SW480 (cell line): ENCODE data around the gene TMIGD1.

ENCODE experiments used
- DNase-seq: peaks from one replicate; pipeline ENCODE4 v3.0.0-alpha.2; 2016; ENCODE audit warnings: low spot score

The TMIGD1 gene

DNA sequence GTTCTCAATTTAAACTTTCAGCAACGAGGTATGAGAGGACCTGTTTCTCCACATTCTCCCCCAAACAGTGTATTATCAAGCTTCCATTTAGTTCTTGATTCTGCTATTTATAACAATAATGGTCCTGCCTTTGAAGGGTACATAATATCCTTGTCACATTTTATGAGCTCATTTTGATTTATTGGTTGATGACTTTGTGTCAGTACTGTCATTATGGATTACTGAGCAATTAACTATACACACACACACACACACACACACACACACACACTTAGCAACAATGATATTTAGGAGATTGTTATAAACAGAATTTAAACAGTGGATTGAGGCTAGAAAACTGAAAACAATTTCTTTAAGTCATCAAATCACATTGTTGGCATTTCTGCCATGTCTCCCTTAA is 7.0 kb downstream of the TMIGD1 start:
- no peak for DNase-seq

DNA sequence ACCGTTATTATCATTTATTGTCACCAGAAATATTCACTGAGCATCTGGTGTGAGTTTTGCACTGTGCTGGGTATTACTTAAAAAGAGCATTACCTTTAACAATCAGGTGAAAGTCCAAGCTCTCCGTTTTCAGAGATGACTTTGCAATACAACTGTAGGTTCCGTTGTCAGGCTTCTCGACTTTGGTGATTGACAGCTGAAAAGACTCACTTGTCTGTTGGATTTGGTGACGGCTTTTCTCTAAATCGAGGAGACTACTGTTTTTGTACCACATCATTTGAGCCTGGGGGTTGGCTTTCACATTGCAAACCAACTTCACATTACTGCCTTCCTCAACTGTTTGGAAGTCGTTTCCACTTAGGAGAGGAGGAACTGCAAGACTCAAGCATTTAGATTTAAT is 9.1 kb downstream of the TMIGD1 start:
- DNase-seq, result no peak

DNA sequence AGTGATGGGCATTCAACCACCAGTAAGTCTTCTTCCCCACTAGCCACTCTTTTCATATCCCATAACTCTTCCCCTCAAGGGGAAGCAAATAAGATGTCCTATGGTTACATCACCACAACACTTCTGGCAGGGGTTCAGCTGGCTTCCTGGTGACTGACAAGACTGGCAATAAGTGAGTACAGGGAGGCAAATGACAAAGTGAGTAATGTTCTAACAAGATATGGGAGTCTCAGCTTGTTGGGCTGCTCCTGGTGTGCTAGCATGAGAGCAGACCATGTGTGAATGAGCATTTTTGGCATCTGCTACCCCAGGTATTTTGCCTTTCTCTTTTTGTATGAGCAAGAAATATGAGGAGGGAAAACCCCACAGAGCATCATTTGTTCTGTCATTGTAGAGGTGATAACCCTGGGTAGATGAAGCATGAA is 9.9 kb downstream of the TMIGD1 start:
- peak; percentile 51 for DNase-seq

DNA sequence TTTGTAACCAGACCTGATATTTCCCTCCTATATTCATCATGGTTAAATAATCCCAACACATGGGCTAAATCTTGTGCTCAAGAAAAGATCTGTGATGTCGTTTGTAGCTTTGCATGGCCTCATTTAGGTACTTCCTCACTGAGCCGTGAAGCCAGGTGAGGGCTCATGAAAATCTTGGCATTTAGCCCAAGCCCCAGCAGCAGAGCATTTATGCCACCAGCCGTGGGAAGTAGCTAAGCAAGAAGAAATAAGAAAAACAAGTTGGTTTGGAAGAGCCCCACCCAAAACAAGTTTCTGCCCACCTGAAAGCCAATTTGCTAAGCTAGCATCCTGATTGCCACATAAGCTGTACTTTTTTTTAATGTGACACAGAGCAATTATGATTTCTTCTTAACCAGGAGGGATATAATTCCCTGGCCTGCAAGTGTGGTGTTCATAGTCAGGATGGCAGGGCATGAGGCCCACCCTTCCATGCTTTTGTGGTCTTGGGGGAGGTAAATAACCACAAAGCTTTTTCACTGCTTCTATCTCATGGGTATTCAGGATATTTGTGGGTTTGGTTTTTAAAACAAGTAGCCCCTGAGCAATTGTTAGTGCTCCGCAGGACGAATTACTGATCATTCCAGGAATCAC is 10.5 kb downstream of the TMIGD1 start:
- no peak for DNase-seq

DNA sequence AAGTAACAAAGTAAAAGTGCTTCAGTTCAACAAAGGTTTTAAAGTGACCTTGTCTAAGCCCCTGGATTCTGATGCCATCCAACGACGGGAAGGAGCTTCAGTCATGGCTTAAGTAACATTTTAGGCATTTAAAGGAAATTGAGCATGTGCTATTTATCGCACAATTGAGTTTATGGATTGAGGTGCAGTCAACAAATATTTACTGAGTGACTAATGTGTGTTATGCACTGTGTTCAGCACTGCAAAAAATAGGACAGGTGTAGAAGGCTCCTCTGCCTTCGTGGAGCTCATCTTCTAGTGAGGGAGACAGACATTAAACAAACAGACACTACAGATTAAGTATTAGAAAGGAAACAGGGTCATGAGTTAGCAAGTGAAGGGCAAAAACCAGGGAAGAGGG is 12.5 kb downstream of the TMIGD1 start:
- DNase-seq, result no peak

DNA sequence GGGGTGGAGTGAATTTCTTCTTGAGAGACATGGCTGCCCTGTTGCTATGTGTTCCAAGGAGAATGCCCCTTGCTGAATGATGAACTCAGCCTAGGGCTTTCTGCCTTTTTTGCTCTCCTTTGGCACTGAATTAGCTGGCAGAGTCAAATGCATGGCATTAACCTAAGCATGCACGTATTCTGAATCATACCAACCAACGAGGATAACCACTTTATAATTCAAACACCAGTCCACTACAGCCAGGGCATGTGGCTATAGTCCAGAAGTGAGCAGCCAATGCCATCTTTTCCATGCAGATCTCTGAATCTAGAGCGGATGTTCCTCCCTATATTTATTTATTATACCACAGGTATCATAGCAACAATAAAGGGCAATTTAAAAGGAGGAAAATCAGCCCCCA is 15.7 kb downstream of the TMIGD1 start:
- DNase-seq, result no peak

DNA sequence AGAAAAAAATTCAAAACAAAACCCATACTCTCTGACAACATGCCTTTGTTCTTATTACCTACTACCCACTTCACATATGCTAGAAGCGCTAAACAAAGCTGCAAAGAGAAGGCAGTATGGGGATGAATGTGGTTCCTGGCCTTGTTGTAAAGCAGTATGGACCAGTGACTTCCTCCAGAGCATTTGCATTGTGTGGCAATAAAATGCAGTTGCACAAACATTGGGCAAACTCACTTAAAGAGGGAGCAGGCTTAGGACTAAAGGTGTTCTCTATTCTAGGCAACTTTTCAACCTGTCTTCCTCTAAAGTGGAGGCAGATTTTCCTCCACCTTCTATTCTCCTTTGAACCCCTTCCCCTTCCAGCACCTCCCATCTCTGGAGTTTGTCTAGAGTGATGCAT is 17.1 kb downstream of the TMIGD1 start:
- DNase-seq, result no peak

DNA sequence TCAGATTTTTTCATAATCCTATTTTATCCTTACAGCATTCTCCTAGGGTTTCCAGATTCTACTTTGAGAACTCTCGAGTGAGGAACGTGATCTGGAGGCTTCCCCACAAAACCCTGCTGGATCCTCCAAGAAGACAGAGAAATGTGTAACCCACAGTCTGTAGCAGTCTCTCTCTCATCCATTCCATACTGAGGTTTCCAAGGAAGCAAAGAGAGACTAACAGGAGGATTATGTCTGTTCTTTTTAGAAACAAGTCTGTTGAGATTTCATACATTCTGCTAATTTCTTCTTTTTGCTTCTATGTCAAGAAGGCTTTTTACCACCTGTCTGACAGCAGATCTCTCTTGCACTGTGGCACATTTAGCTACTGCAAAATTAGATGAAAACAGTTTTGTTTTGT is 18.8 kb downstream of the TMIGD1 start:
- DNase-seq, result no peak

DNA sequence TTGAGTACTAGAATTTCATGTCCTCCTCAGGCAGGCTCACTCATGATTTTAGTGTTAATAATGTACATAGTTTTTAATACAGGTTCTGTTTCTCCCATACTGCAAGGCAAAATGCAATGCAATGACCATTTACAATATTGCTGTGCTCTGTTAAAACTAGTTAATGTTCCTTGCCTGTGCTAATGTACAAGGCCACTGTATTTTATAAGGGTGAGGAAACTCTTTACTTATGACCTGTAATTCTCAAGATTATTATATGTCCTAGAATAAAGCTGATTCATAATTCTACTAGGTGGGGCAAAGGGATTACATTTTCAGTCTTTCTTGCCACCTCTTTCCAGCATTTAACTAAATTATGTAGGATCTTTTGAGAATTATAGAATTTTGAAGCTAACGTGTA is 19.4 kb downstream of the TMIGD1 start:
- no peak for DNase-seq

DNA sequence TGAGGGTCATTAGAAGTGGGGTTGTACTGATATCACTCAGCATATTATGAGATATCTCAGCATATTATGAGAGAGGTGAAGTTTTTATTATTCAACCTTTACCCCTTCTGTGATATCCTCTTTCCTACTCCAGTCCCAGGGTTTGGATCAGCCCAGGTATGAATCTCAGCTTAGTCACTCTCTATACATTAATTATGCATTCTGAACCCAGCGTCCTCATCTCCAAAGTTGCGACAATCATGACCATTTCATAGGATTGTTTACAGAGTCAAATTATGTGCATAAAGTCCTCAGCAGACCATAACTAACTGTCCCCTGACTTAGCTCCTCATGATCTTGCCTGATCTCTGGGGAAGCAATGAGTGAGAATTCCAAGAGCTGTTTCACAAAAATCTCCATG is 21.6 kb downstream of the TMIGD1 start:
- no peak for DNase-seq

DNA sequence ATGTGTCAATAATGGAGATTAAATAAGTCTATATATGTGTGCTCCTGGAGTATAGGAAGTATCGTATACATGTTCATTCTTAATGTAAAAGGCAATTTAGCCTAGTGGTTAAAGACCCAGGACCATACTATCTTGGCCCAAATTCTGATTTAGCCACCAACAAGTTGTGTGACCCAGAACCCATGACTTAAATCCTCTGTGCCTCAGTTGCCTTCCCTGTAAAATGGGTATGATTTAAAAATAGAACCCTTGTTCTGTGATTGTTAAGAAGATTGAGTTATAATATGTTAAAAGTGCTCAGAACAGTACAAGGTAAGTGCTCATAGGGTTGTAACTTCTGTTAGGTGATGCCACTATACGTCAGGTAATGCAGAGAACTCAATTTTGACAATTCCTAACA is 23.3 kb downstream of the TMIGD1 start:
- DNase-seq, result no peak

DNA sequence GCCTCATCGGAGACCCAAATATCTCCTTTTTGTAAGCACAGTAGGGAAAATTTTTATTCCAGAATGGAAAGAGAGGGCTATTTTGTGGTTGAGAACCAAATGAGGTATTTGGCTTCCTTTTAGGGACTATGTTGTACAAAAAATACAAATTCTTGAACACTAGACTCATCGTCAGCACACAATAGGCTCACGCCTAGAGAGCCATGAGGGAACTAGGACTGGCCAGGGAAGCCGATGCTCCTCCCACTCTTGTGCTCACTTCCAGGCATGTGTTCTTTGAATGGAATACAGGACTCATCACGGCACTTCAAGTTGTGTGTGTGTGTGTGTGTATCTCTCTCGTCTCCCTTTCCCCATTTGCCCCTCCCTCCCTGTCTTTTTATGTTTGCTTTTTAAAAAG is 24.3 kb downstream of the TMIGD1 start:
- DNase-seq, result no peak

DNA sequence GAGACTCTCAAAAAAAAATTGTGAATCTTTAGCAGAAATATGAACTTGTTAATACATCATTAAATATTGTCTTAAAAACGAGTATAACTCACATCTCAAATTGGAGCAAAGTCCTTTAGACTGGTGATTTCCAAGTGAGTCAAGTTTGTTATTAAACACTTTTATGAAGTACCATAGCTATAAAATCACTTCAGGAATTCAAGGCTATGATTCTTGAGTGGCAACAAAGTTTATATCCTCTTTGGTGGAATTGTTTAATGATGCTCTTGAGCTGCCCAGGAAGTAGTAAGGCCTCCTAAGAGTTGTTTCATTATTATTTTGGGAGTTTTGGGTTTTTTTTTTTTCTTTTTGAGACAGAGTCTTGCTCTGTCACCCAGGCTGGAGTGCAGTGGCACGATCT is 25.5 kb downstream of the TMIGD1 start:
- DNase-seq, result no peak

DNA sequence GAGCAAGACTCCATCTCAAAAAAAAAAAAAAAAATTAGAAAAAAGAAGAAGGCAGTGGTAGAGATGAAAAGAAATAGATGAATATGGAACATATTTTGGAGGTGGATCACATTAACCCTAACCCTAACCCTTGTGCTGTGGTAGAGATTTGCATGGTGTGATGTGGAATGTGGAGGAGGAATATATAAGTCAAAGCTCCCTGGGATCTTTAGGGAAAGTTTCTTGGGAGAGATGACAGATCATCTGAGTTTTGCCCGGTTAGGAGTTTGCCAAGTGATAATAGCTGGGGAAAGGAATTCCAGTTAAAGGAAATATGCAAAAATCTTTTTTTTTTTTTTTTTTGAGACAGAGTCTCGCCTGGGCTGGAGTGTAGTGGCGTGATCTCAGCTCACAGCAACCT is 29.1 kb downstream of the TMIGD1 start:
- DNase-seq, result no peak

DNA sequence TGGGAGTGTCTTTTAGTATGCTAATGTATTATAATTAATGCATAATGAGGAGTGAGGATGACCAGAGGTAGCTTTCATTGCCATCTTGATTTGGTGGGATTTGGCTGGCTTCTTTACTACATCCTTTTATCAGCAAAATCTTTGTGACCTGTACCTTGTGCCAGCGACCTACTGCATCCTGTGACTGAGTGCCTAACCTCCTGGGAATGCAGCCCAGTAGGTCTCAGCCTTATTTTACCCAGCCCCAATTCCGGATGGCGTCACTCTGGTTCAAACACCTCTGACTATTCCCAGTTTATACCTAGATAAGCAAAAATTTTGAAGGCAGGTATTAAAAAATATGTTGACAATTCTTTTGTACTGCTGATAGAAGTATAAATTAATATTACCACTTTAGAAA is 31.6 kb downstream of the TMIGD1 start:
- no peak for DNase-seq

DNA sequence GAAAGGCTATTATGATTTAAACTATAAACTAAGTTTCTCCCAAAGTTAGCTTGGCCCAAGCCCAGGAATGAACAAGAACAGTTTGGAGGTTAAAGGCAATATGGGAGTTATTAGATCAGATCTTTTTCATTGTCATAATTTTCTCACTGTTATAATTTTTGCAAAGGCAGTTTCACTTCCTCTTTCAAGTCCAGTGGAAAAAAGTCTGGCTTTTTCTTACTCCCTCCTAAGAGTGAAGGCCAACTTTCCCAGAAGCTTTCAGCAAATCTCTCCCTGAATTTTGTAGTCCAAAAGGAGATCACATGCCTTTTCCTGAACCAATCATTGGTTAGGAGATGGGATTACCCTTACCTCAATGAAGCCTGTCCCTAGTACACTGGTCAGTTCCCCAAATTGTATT is 33.0 kb downstream of the TMIGD1 start:
- no peak for DNase-seq

DNA sequence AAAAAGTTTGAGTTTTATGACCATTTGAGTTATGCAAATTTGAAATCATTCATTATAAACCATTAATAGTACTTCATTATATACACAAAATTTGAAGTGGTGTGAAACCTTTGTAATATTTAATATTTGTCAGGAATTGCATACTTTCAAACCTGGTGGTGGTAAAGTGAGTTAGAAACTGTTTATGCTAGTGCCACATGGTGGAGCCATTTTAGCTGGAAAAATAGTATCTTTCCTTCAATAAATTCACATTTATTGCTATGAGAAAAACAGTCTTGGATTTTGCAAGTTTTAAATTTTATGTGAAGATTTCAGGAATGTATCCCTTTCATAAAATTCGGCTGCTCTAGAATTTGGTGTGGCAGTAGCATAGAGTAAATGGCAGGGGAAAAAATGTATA is 34.9 kb downstream of the TMIGD1 start:
- no peak for DNase-seq

DNA sequence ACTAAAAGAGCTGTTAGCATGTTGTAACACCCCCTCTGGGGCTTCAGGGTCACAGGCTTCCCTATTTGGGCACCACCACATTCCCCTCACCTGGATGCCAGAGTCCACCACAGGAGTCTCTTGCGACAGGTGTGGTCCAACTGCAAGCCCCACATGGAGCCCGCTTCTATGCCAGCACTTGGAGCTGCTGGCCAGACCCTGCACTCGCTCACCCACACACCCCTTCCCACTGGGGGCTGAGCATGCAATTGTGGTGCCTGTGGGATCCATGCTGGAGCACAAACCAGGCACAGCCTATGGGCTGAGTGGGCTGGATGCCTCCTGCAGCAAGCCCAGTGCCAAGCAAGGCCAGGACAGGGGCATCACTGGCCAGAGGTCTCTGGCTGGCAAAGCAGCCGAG is 36.1 kb downstream of the TMIGD1 start:
- DNase-seq, result no peak

DNA sequence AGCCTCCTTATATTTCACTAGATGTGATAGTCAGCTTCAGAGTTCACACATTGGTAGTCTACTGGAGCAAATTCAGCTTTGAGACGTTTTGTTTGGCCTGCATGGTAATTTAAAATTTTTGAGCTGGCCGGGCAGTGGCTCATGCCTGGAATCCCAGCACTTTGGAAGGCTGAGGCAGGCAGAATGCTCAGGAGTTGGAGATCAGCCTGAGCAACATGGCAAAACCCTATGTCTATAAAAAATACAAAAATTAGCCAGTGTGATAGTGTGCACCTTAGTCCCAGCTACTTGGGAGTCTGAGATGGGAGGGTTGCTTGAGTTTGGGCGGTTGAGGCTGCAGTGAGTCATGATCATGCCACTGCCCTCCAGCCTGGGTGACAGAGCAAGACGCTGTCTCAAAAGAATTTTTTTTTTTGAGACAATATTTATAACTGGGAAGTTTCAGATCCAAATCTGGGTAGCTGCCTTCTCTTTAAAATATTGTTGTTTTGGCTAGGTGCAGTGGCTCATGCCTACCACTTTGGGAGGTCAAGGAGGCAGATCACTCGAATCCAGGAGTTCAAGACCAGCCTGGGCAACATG is 37.3 kb downstream of the TMIGD1 start:
- DNase-seq, result no peak

DNA sequence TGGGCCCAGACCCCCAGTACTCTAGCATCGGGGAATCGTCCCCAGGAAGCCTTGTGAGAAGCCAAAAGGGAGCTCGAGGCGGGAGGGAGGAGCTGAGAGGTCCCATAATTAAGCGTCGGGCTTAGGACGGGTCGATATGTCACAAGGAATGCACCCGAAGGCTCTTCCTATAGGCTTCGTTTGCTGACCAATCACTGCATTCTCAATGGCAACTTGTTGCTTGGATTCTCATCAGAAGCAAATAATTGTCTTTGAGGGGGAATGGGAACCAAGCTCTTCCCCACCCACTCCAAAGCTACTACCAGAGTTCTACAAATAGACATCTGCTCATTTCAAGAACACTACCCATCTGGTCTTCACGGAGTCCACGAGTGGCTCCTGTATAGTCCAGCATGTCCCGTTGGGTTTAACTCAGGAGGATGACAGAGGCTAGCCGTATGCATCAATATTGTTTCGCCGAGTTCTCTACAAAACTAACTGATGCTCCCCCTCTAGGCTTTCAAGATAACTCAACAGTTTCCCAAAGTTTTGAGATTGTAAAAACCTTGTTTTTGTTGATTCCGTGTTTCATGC is 41.5 kb downstream of the TMIGD1 start:
- peak; percentile 46 for DNase-seq

DNA sequence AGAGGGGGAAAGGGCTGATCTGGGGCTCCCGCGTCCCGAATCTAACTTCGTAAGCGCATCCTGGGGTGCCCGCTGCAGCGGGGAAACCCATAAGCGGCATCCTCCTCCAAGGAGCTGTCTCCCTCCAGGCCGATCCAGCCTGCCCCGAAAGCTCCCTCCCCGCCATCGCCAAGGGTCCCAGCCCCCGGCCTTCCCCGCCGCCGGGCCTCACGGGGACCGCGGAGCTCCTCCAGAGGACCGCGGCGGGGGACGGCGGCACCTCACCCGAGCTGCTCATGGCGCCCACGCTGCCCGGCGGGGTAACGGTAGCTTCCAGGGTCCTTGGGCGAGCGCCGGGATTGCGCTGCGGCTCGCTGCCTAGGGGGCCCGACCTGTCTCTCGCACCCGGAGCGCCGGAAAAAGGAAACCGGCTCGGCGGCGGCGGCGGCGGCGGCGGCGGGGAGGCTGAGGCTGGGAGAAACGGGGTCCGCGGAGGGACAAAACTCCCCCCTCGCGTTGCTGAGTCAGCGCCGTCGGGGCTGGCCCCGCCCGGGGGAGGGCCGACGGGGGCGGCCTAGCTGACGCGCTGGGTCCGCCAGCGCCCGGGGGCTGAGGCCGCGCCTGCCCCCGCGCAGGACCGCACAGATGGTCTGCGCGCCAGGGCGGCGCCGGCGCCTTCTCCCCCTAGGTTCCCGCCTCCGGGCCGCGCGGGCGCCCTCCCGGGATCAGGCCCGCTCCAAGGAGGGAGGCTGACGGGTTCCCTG is 42.1 kb downstream of the TMIGD1 start, which contains the start of gene BLMH:
Gene BLMH, minus strand, starts transcription at position 402 of the 743 bp plus-strand sequence. Its CDS starts 125 bp downstream, at position 277.
- peak; percentile 58 for DNase-seq

DNA sequence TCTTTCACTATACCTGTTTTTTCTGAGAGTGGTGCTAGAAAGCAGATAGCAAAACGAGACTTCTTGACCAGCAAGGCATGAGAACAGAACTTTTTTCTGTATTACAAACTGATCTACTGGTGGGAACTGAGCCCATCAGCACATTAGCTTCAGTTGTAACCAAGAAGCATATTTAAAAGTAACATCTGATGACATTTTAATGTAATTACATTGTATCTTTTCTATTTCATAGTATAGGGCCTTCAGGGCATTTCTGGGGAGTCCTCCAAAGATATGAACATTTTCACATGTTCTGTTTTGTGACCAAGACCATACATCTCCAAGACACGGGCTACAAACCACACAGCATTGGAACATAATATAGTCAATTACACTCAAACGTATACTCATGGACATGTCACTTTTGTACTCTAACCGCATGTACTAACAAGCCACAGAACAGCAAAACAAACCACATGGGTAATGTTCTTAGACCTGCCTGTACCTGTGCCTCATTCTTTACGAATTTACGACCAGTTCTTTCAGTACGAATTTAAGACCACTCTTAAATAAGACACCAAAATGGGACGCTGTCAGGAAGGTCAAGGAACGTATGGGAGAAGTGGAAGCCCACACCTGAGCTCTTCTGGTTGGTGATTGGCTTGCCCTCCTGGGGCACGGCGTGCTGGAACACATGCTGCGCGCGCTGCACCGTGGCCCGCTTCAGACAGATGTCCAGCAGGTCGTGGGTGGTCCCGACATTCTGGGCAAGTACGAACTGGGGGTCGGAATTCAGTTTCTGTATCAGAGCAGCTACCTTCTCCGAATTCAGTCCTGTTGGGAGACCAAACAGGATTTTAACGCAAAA is 42.9 kb downstream of the TMIGD1 start:
- peak; percentile 72 for DNase-seq
